GM12875 (cell line): ENCODE measurements around the gene EEF2.
"Not testable (repeated sequence)": the region's sequence is repeated elsewhere in the genome, so short reads cannot be mapped to it uniquely, and the experiment has no call there.

Experiments
- H3K4me3 ChIP-seq: one replicate; pipeline ENCODE4 v1.5.1; 2011; ENCODE audit warnings: low read depth, low read length, control low read depth
- TF ChIP-seq, protein P1 (sequence below): IDR thresholded peaks from 2 replicates; pipeline ENCODE4 v1.5.1; 2011; ENCODE audit warnings: low read depth, mild to moderate bottlenecking, control low read depth, inconsistent platforms, low read length, moderate library complexity, borderline replicate concordance; ENCODE audit not compliant: insufficient read depth

EEF2 gene

DNA sequence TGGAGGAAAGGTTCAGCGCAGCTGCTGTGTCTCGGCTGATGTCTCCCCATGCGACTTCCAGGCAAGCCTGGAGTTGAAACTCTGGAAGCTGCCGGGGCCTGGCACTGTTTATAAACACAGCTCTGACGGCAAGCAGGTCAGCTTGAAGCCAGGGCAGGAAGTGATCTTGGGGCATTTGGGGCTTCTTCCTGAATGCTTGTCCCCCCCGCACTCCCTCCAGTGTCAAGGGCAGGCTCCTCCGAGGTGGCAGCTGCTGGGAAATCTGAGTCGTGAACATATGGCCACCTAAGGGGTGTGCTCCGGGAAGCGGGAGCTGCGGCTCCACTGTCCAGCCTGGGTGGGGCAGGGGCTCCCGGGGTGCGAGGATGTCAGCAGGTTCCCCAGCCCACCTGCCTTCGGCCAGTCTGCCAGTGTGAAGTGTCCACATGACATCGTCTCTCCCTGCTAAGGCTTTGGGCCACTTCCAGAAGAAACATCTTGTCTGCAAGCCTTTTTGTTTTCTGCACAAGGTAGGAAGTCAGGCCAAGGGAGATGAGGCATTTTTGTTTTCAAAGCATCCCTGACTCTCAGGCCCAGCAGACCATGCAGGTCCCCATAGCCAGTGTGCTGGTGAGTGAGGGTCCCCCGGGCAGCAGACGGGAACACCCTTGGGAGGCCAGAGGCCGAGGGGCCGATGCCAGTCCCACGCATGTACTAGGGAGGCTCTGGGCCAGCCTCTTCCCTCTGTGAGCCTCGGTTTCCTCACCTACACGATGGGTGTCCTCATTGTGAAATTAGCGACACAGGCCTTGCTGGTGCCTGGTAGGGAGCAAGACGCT is 24.9 kb upstream of the EEF2 start:
- H3K4me3 ChIP-seq = no peak overlapping the region
- TF ChIP-seq, protein P1, sequence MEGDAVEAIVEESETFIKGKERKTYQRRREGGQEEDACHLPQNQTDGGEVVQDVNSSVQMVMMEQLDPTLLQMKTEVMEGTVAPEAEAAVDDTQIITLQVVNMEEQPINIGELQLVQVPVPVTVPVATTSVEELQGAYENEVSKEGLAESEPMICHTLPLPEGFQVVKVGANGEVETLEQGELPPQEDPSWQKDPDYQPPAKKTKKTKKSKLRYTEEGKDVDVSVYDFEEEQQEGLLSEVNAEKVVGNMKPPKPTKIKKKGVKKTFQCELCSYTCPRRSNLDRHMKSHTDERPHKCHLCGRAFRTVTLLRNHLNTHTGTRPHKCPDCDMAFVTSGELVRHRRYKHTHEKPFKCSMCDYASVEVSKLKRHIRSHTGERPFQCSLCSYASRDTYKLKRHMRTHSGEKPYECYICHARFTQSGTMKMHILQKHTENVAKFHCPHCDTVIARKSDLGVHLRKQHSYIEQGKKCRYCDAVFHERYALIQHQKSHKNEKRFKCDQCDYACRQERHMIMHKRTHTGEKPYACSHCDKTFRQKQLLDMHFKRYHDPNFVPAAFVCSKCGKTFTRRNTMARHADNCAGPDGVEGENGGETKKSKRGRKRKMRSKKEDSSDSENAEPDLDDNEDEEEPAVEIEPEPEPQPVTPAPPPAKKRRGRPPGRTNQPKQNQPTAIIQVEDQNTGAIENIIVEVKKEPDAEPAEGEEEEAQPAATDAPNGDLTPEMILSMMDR = no peak

DNA sequence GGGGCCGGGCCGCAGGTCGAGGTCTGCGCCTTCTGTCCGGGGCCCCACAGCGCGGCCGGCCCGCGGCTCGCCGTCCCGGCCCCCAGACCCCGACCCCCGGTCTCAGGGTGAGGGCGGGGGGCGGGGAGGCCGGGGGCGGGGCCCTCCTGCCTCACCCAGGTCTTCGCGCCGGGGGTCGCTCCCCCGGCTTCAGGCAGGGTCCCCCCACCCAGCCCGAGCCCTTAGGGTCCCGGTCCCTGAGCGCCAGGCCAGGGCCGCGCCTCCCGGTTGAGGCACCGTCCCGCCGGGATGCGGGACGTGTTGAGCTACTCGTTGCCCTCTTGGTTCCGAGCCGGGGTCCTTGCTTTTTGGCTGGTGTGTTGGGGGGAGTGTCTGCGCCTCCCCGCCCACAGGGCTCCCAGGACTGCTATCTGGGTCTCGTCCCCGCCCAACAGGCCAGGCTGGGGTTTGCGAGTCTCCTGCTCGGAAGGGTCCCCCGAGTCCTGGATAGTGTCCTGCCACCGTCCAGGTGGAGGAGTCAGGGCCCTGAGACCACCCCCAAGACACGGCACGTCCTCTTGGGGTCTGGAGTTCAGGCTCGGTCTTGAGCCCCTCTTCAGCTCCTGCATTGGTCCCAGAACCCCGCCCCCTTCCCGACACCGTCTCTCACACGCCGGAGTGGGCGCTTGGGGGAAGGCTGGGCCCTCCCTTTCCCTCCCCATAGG is 22.7 kb upstream of the EEF2 start:
- TF ChIP-seq, protein P1 = no peak
- peak overlapping the region; percentile 78 for H3K4me3 ChIP-seq

DNA sequence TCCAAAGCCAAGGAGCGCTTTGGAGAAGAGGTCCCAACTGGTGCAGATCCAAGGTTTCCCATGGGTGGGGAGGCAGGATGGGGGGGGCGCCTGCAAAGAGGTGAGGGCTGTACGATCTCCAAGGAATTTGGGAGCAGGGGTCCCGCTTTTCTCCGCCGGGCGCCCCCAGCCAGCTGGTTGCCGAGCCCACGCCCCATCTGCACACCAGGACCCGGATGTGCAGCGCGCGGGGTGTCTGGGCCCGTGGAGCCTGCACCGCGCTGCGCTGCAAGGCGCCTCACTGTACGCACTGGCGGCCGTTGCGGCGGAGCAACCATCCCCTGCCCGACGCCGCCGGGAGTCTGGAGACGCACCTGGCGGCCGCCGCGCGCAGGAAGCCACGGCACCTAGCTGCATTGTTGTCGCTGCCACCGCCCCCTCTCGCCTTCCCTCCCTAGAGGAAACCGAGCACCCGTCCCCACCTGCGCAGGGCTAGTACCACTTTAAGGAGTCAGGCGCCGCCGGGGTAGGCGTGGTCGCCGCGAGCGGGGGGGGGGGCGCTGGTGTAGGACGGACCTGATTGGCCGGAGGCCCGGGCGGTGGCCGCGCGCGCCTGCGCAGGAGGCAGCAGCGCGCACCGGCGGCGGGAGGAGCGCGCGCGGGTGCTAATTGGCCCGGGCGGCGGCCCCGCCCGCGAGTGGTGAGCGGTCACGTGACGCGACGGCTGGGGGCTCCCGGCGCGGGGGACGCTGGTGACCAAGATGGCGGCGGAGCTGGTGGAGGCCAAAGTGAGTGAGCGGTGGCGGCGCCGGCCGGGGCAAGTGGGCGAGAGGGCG is 22.0 kb upstream of the EEF2 start, which contains the start of gene PIAS4:
Gene PIAS4, plus strand, starts transcription at position 716 of the 815 bp plus-strand sequence. Its CDS starts 25 bp downstream, at position 741.
- TF ChIP-seq, protein P1 = 0 out of 2 replicates have a peak, but pooled peaks have one; percentile 7
- peak within 1 kb of the TSS; percentile 78 for H3K4me3 ChIP-seq

DNA sequence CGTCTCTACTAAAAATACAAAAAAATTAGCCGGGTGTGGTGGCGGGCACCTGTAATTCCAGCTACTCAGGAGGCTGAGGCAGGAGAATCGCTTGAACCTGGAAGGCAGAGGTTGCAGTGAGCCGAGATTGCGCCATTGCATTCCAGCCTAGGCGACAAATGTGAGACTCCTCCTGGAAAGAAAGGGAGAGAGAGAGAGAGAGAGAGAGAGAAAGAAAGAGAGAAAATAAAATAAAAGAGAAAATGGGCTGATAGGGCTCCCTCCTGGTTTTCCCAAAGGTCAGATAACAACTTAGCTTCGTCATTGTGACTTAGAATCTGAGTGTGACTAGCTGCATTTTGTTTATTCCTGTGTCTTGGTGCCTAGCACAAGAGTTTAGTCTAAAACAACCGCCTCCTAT is 20.2 kb upstream of the EEF2 start:
- H3K4me3 ChIP-seq = not testable (repeated sequence)

DNA sequence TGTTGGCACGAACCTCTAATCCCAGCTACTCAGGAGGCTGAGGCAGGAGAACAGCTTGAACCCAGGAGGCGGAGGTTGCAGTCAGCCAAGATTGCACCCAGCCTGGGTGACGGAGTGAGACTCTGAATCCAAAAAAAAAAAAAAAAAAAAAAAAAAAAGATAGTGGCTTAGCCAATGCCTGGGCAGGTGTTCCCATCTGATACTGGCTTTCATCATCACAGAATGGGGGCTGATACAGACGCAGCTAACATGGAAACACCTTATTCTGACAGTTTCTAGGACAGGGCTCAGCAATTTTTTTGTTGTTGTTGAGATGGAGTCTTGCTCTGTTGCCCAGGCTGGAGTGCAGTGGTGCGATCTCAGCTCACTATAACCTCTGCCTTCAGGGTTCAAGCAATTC is 15.5 kb upstream of the EEF2 start:
- H3K4me3 ChIP-seq = not testable (repeated sequence)

DNA sequence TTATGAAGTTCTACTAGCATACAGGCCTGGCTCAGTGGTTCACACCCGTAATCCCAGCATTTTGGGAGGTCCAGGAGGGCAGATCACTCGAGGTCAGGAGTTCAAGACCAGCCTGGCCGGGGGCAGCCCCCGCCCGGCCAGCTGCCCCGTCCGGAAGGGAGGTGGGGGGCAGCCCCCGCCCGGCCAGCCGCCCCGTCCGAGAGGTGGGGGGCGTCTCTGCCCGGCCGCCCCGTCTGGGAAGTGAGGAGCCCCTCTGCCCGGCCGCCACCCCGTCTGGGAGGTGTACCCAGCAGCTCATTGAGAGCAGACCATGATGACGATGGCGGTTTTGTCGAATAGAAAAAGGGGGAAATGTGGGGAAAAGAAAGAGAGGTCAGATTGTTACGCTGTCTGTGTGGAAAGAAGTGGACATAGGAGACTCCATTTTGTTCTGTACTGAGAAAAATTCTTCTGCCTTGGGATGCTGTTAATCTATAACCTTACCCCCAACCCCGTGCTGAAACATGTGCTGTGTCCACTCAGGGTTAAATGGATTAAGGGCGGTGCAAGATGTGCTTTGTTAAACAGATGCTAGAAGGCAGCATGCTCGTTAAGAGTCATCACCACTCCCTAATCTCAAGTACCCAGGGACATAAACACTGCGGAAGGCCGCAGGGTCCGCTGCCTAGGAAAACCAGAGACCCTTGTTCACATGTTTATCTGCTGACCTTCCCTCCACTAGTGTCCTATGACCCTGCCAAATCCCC is 13.6 kb upstream of the EEF2 start:
- H3K4me3 ChIP-seq = not testable (repeated sequence)

DNA sequence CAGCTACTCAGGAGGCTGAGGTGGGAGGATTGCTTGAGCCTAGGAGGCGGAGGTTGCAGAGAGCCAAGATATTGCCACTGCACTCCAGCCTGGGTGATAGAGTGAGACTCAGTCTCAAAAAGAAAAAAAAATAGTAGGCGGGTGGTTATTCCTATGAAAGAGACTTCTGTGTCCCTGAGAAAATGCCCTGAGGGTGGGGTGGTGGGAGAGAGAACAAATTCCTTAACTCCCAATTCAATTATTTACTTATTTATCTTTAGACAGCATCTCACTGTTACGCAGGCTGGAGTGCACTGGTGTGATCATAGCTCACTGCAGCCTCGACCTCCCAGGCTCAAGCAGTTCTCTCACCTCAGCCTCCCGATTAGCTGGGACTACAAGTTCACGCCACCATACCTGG is 10.3 kb upstream of the EEF2 start:
- TF ChIP-seq, protein P1 = no peak

DNA sequence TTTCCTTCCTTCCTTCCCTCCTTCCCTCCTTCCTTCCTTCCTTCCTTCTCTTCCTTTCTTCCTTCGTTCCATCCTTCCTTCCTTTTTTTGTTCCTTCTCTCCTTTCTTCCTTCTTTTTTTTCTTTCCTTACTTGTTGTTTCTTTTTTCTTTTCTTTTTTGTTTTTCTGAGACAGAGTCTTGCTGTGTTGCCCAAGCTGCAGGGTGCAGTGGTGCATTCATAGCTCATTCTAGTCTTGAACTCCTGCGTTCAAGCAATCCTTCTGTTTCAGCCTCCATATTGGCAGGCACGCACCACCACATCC is 5.5 kb upstream of the EEF2 start:
- TF ChIP-seq, protein P1 = no peak
- no peak overlapping the region for H3K4me3 ChIP-seq

More for the DNA sequence above, 10.3 kb upstream of the EEF2 start:
- no peak overlapping the region for H3K4me3 ChIP-seq
